Smooth muscle cell (in vitro differentiated cells): Measurements from ENCODE around the gene DHX38. TPM values are rescaled to one million over a fixed set of nuclear protein-coding genes. Genes with fewer than 3 reads are reported as not detected.

Experiments
- DNase-seq: peaks from one replicate; lab custom pipeline; 2025; ENCODE audit not compliant: unreplicated experiment; lab: John Stamatoyannopoulos, UW
- H2AFZ ChIP-seq: fragments of 200-600 bp; sonication (generic); 2 replicates; pipeline ENCODE4 v1.6.0; 2016; ENCODE audit warnings: antibody characterized with exemption, low read depth, mild to moderate bottlenecking
- H3F3A ChIP-seq: fragments of 200-600 bp; sonication (generic); 2 replicates; pipeline ENCODE4 v1.6.0; 2017; ENCODE audit warnings: antibody characterized with exemption, low read depth
- H3K27ac ChIP-seq: fragments of 200-600 bp; sonication (generic); 2 replicates; pipeline ENCODE4 v1.5.1; 2016; ENCODE audit warnings: low read depth, mild to moderate bottlenecking
- H3K27me3 ChIP-seq: fragments of 200-600 bp; sonication (generic); 2 replicates; pipeline ENCODE4 v1.6.1; 2016; ENCODE audit warnings: low read depth, mild to moderate bottlenecking
- H3K36me3 ChIP-seq: fragments of 200-600 bp; sonication (generic); 2 replicates; pipeline ENCODE4 v1.5.1; 2016; ENCODE audit warnings: low read depth
- H3K4me1 ChIP-seq: fragments of 200-600 bp; sonication (generic); 2 replicates; pipeline ENCODE4 v1.5.1; 2016; ENCODE audit warnings: low read depth
- H3K4me2 ChIP-seq: fragments of 200-600 bp; sonication (generic); 2 replicates; pipeline ENCODE4 v1.6.0; 2016; ENCODE audit warnings: mild to moderate bottlenecking
- H3K4me3 ChIP-seq: fragments of 200-600 bp; sonication (generic); 2 replicates; pipeline ENCODE4 v1.5.1; 2016; ENCODE audit warnings: mild to moderate bottlenecking
- H3K79me2 ChIP-seq: fragments of 200-600 bp; sonication (generic); 2 replicates; pipeline ENCODE4 v1.6.0; 2016; ENCODE audit warnings: low read depth, mild to moderate bottlenecking
- H3K9ac ChIP-seq: fragments of 200-600 bp; sonication (generic); 2 replicates; pipeline ENCODE4 v1.6.0; 2016; ENCODE audit warnings: low read depth
- H3K9me3 ChIP-seq: fragments of 200-600 bp; sonication (generic); replicated peaks from 2 replicates; pipeline ENCODE4 v1.5.1; 2016; ENCODE audit warnings: low read depth
- H4K20me1 ChIP-seq: fragments of 200-600 bp; sonication (generic); 2 replicates; pipeline ENCODE4 v1.6.0; 2016; ENCODE audit warnings: low read depth
- CTCF ChIP-seq: fragments of 200-600 bp; sonication (generic); IDR thresholded peaks from 2 replicates; pipeline ENCODE4 v1.5.1; 2017; ENCODE audit warnings: borderline replicate concordance, mild to moderate bottlenecking, antibody characterized with exemption; ENCODE audit not compliant: insufficient read depth, poor library complexity, severe bottlenecking
- WGBS: methylation state at CpG from one replicate; pipeline ENCODE4 v1.1.7; 2016; ENCODE audit warnings: low lambda C conversion rate; 5-methylcytosine and 5-hydroxymethylcytosine counted together
- polyA plus RNA-seq: library from polyadenylated mRNA; unstranded; fragments of >200 nt; fragmentation: Nextera tagmentation; extraction: Ambion mirVana; gene quantifications from 2 replicates; pipeline ENCODE4 v1.2.1, GENCODE V29; 2016
- total RNA-seq: library from RNA; depleted of rRNA; stranded (reverse); fragments of >200 nt; gene quantifications from 2 replicates; pipeline ENCODE4 v1.2.3, GENCODE V29; 2014

The DHX38 gene
- total and polyA plus RNA-seq, 2 experiments from 2014 or later: 30.8 to 45.4 TPM

- Histone ChIP-seq H3F3A (no peaks in the 10 kb centered on the region), H3K36me3 (no peaks in the 10 kb centered on the region), H2AFZ (no peak overlapping the region), H4K20me1 (no peaks in the 10 kb centered on the region), H3K27ac (no peak overlapping the region), H3K4me2 (no peak overlapping the region), H3K79me2 (no peaks in the 10 kb centered on the region), H3K27me3 (no peaks in the 10 kb centered on the region), H3K9me3 (no peaks in the 10 kb centered on the region), H3K9ac (no peak overlapping the region), H3K4me1 (no peaks in the 10 kb centered on the region), H3K4me3 (no peak overlapping the region)
- no peak for DNase-seq
- TF ChIP-seq CTCF: no peak
- 85% methylated on average over 11 of the region's 11 CpGs for WGBS
These were observed 29.3 kb downstream of the DHX38 start for GRCh38 chr16:72122916-72123315.

GRCh38 chr16:72123426-72123825 is 29.8 kb downstream of the DHX38 start:
- DNase-seq: no peak
- no peaks in the 10 kb centered on the region for H3F3A ChIP-seq
- H3K4me1 ChIP-seq: no peaks in the 10 kb centered on the region
- H3K4me2 ChIP-seq: no peak overlapping the region
- H3K27ac ChIP-seq: no peak overlapping the region
- H3K27me3 ChIP-seq: no peaks in the 10 kb centered on the region
- H3K36me3 ChIP-seq: no peaks in the 10 kb centered on the region
- 68% methylated on average over 8 of the region's 8 CpGs for WGBS
- no peak for TF ChIP-seq CTCF
- no peaks in the 10 kb centered on the region for H3K9me3 ChIP-seq
- no peaks in the 10 kb centered on the region for H3K79me2 ChIP-seq
- H3K9ac ChIP-seq: no peak overlapping the region
- H3K4me3 ChIP-seq: no peak overlapping the region
- no peaks in the 10 kb centered on the region for H4K20me1 ChIP-seq
- no peak overlapping the region for H2AFZ ChIP-seq

- Histone ChIP-seq H3K4me1 (peaks cover 5% of the 10 kb centered on the region), H3F3A (no peaks in the 10 kb centered on the region), H3K27me3 (no peaks in the 10 kb centered on the region), H3K4me3 (no peak overlapping the region), H3K9me3 (no peaks in the 10 kb centered on the region), H2AFZ (no peak overlapping the region), H3K4me2 (no peak overlapping the region), H3K9ac (no peak overlapping the region), H3K27ac (no peak overlapping the region), H3K79me2 (no peaks in the 10 kb centered on the region), H4K20me1 (no peaks in the 10 kb centered on the region), H3K36me3 (no peaks in the 10 kb centered on the region)
- TF ChIP-seq CTCF: no peak
- 94% methylated on average over 3 of the region's 3 CpGs for WGBS
- no peak for DNase-seq
These were observed 30.5 kb downstream of the DHX38 start for GRCh38 chr16:72124148-72124547.
